Upper lobe of left lung (tissue), 6 donors: ENCODE results near the gene NCL. TPM values are rescaled to one million over a fixed set of nuclear protein-coding genes. Genes with fewer than 3 reads are reported as not detected.

Experiments used
- ATAC-seq, 2 donors: fragments of 200-7000 bp; cut with Tn5 transposase; one replicate each; pipeline ENCODE4 v1.9.1; 2022; ENCODE audit warnings: mild to moderate bottlenecking in 2 of 2, moderate library complexity in 2 of 2; ENCODE audit not compliant: low FRiP score in 2 of 2
- DNase-seq, 2 donors: peaks; one replicate each; pipeline ENCODE4 v3.0.0-alpha.2; 2019 to 2020
- H3K27ac ChIP-seq, 4 donors: fragments of 200-600 bp; sonication (generic); one replicate each; pipeline ENCODE4 v1.5.1; 2016 to 2019
- H3K27me3 ChIP-seq, 4 donors: fragments of 200-600 bp; sonication (generic); one replicate each; pipeline ENCODE4 v1.5.1; 2017 to 2019
- H3K36me3 ChIP-seq, 4 donors: fragments of 200-600 bp; sonication (generic); one replicate each; pipeline ENCODE4 v1.5.1; 2016 to 2019
- H3K4me1 ChIP-seq, 4 donors: fragments of 200-600 bp; sonication (generic); one replicate each; pipeline ENCODE4 v1.5.1; 2018 to 2019
- H3K4me3 ChIP-seq, 4 donors: fragments of 200-600 bp; sonication (generic); one replicate each; pipeline ENCODE4 v1.5.1; 2017 to 2019; ENCODE audit warnings: mild to moderate bottlenecking in 2 of 4, moderate library complexity in 1 of 4
- H3K9me3 ChIP-seq, 4 donors: fragments of 200-600 bp; sonication (generic); one replicate each; pipeline ENCODE4 v1.5.1; 2018 to 2019
- EP300 ChIP-seq, 4 donors: sonication (generic); formaldehyde crosslinking; IDR thresholded peaks; one replicate each; pipeline ENCODE4 v1.5.1; 2017; ENCODE audit warnings: antibody characterized with exemption in 4 of 4, control low read depth in 2 of 4
- POLR2A ChIP-seq, 4 donors: fragments of 450-650 bp; IDR thresholded peaks; one replicate each; pipeline ENCODE4 v1.5.1; 2016 to 2017; ENCODE audit warnings: antibody characterized with exemption in 4 of 4, mild to moderate bottlenecking in 2 of 4
- POLR2AphosphoS5 ChIP-seq, 2 donors: sonication (generic); formaldehyde crosslinking; IDR thresholded peaks; one replicate each; pipeline ENCODE4 v1.5.1; 2017; ENCODE audit warnings: antibody characterized with exemption in 2 of 2
- WGBS, 2 donors: methylation state at CpG; one replicate each; pipeline ENCODE4 v1.1.5; 2017 to 2018; 5-methylcytosine and 5-hydroxymethylcytosine counted together
- total RNA-seq, 6 donors: library from RNA; depleted of rRNA in 4 of 6; stranded (reverse); fragments of >200 nt in 4 of 6; gene quantifications; one replicate each; pipeline versions ENCODE4 v1.1.0 to v1.2.1, GENCODE V29; 2016 to 2021
- TF ChIP-seq, protein P1 (sequence below), 6 experiments: fragments of 450-650 bp in 4 of 6; fragments of 200-600 bp in 2 of 6; sonication (generic) in 2 of 6; IDR thresholded peaks; one replicate each; pipeline ENCODE4 v1.5.1; 2016 to 2019; ENCODE audit warnings: antibody characterized with exemption in 6 of 6
- donor health status: DM: no; HTN: no; CAD: no; lungs with moderate emphysema.
- donor health status: DM: no; HTN: yes; CAD: no; lungs with severe emphysema.

The NCL gene
- total RNA-seq, 6 donors from 2014 or later: 113 to 299 (median 194) TPM

- H3K9me3 ChIP-seq: peaks cover 0 to 9% (median 2%) of the 10 kb centered on the region in 4 donors
- WGBS, 2 donors: 29 to 51% methylated on average over 8 to 9 of the region's 9 CpGs
- H3K36me3 ChIP-seq: no peaks in the 10 kb centered on the region
- H3K27ac ChIP-seq: no peak overlapping the region
- ATAC-seq (peak in 1 of 2 donors; percentile 6), DNase-seq (no peak)
- H3K4me3 ChIP-seq: peak overlapping the region; percentile 5 to 70 (median 60)
- peaks cover 0 to 7% (median 0%) of the 10 kb centered on the region in 4 donors for H3K27me3 ChIP-seq
- H3K4me1 ChIP-seq: peaks cover 10 to 14% (median 12%) of the 10 kb centered on the region in 4 donors
- TF ChIP-seq POLR2A (IDR thresholded peaks at IDR 0.05) (no peak), POLR2AphosphoS5 (IDR thresholded peaks at IDR 0.05) (no peak)
- TF ChIP-seq, protein P1, sequence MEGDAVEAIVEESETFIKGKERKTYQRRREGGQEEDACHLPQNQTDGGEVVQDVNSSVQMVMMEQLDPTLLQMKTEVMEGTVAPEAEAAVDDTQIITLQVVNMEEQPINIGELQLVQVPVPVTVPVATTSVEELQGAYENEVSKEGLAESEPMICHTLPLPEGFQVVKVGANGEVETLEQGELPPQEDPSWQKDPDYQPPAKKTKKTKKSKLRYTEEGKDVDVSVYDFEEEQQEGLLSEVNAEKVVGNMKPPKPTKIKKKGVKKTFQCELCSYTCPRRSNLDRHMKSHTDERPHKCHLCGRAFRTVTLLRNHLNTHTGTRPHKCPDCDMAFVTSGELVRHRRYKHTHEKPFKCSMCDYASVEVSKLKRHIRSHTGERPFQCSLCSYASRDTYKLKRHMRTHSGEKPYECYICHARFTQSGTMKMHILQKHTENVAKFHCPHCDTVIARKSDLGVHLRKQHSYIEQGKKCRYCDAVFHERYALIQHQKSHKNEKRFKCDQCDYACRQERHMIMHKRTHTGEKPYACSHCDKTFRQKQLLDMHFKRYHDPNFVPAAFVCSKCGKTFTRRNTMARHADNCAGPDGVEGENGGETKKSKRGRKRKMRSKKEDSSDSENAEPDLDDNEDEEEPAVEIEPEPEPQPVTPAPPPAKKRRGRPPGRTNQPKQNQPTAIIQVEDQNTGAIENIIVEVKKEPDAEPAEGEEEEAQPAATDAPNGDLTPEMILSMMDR (IDR thresholded peaks at IDR 0.05): peak in 1 of 6 experiments; percentile 0
These were observed 51.7 kb downstream of the NCL start for GRCh38 chr2:231412618-231412963.

DNA sequence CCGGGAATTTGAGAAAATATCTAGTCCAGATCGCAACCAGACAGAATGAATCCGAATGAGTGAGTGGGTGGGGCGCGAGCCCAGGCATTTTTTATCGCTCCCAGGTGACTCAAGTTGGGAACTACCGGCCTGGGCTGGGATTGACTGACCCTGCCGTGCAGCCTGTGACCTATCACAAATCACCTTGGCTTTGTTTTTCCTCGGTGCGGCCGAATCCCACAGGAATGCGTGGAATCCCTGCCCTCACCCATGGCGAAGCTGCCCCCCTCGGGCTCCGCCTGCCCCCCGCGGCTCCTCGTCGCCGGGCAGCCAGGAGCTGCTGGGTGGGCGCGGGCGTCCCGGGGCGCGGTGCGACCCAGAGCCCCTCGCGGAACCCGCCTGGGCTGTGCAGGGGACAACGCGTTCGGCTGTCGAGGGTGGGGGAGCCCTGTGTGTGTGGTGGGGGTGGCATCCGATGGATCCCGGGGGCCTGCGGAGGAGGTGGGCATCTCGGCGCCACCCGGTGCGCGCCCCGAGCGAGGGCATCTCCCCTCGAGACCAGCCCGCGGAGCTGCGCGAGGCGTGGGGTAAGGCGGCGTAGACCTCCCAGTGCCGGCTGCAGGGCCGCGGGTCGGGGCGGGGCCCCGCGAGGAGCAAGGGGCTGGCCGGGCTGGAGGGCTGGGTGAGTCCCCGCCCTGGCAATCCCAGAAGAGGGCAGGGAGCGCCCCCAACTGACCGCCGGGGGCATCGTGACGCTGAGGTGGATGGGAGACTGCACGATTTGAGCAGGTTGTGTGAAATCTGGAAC lies 52.3 kb downstream of the NCL start:
- TF ChIP-seq, protein P1 (IDR thresholded peaks at IDR 0.05): peak; percentile 68 to 89 (median 84)
- TF ChIP-seq POLR2AphosphoS5 (IDR thresholded peaks at IDR 0.05) (no peak), POLR2A (IDR thresholded peaks at IDR 0.05) (peak in 2 of 4 donors; percentile 32 to 56)
- Histone ChIP-seq H3K9me3 (peaks cover 0 to 9% (median 2%) of the 10 kb centered on the region in 4 donors), H3K27me3 (peaks cover 0 to 7% (median 0%) of the 10 kb centered on the region in 4 donors), H3K4me1 (peaks cover 10 to 14% (median 12%) of the 10 kb centered on the region in 4 donors), H3K36me3 (no peaks in the 10 kb centered on the region), H3K27ac (peak overlapping the region; percentile 58 to 71 (median 64)), H3K4me3 (peak overlapping the region; percentile 5 to 70 (median 60))
- WGBS, 2 donors: 6 to 7% methylated on average over 20 to 29 of the region's 67 CpGs
- ATAC-seq: peak; percentile 96 to 99
- peak; percentile 83 to 97 for DNase-seq

DNA sequence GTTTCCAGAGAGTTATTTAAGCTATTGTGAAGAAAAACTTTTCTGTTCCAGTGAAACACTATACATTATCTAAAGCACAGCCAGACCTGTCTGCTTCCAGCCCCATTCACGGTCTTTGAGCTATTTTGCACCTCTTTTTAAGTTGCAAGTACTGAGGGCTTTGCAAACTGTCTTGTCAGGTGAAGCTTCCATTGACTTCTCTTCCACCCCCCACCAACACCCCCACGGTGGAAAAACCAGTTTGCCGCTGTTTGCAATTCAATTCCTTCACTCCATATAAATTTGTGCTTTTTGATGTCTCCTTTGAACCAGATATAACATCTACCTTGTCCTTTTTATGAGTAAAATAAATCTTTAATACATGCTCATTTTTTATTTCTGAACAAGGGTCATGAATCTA lies 53.0 kb downstream of the NCL start:
- Histone ChIP-seq H3K4me1 (peaks cover 10 to 14% (median 13%) of the 10 kb centered on the region in 4 donors), H3K4me3 (no peak overlapping the region), H3K9me3 (peaks cover 0 to 9% (median 2%) of the 10 kb centered on the region in 4 donors), H3K27me3 (peaks cover 0 to 7% (median 0%) of the 10 kb centered on the region in 4 donors), H3K36me3 (no peaks in the 10 kb centered on the region), H3K27ac (no peak overlapping the region)
- TF ChIP-seq POLR2A (IDR thresholded peaks at IDR 0.05) (no peak), EP300 (IDR thresholded peaks at IDR 0.05) (no peak), POLR2AphosphoS5 (IDR thresholded peaks at IDR 0.05) (no peak)
- TF ChIP-seq, protein P1 (IDR thresholded peaks at IDR 0.05): no peak
- no peak for DNase-seq
- 66 to 72% methylated on average over 3 of the region's 3 CpGs for WGBS, 2 donors
- ATAC-seq: no peak

GRCh38 chr2:231410293-231411004 lies 53.8 kb downstream of the NCL start:
- Histone ChIP-seq H3K36me3 (no peaks in the 10 kb centered on the region), H3K27me3 (peaks cover 0 to 7% (median 0%) of the 10 kb centered on the region in 4 donors), H3K4me1 (peaks cover 11 to 21% (median 19%) of the 10 kb centered on the region in 4 donors), H3K27ac (no peak overlapping the region), H3K9me3 (peaks cover 0 to 9% (median 2%) of the 10 kb centered on the region in 4 donors), H3K4me3 (no peak overlapping the region)
- TF ChIP-seq, protein P1 (IDR thresholded peaks at IDR 0.05): peak in 1 of 6 experiments; percentile 24
- TF ChIP-seq POLR2A (IDR thresholded peaks at IDR 0.05): no peak
- 78 to 82% methylated on average over 6 of the region's 6 CpGs for WGBS, 2 donors
- no peak for ATAC-seq
- DNase-seq: no peak
